NB4 (cell line): Measurements from ENCODE around the gene GAL3ST1.

Experiments
- CTCF ChIP-seq: IDR thresholded peaks from one replicate; pipeline ENCODE4 v1.5.1; 2012; ENCODE audit warnings: low read depth, low read length
- MYC ChIP-seq: IDR thresholded peaks from 2 replicates; pipeline ENCODE4 v1.6.1; 2011; ENCODE audit warnings: low read depth, low read length
- POLR2A ChIP-seq: IDR thresholded peaks from 2 replicates; pipeline ENCODE4 v1.6.1; 2011; ENCODE audit warnings: mild to moderate bottlenecking; ENCODE audit not compliant: insufficient read length; ENCODE audit errors: extremely low read depth

GRCh38 chr22:30615543-30615954, 41.1 kb upstream of the GAL3ST1 start:
- TF ChIP-seq CTCF (no peak), POLR2A (no peak), MYC (no peak)
